OCI-LY1 (cell line): ENCODE data around the gene TFF3.

ENCODE experiments used
- CTCF ChIP-seq: fragments of 200-600 bp; sonication (generic), shearing (Covaris generic); IDR thresholded peaks from 2 replicates; pipeline ENCODE4 v1.5.1; 2017; ENCODE audit warnings: mild to moderate bottlenecking, antibody characterized with exemption, low read length, moderate library complexity, mixed read lengths
- EZH2 ChIP-seq: fragments of 200-600 bp; sonication (generic), shearing (Covaris generic); IDR thresholded peaks from 2 replicates; pipeline ENCODE4 v1.8.0; 2017; ENCODE audit warnings: borderline replicate concordance, mixed run types, mild to moderate bottlenecking, antibody characterized with exemption, low read length, moderate library complexity, mixed read lengths

DNA sequence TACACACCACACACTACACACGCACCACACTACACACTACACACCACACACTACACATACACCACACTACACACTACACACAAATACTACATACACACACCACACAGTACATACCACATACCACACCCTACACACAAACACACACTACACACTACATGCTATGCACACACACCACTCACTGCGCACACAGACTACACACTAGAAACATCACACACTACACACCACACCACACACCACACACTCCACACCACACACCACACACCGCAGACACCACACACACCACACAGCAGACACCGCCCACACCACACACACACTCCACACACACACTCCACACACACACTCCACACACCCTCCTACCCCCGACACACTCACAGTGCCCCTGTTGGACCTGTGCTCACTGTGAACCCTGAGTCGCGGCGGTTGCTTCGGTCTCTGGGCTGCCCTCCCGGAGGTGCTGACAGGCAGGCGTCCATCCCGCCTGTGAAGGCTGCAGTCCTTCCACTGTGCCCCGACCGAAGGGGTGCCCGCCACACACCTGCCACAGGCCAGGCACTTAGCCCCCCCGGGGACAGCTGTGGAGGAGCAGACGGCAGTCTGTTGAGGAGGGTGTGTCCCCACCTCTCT is 21.4 kb downstream of the TFF3 start:
- no peak for TF ChIP-seq CTCF
- TF ChIP-seq EZH2: no peak
